Uterus (tissue), 4 donors: ENCODE measurements around the gene ABTB1. TPM values are rescaled to one million over a fixed set of nuclear protein-coding genes. Genes with fewer than 3 reads are reported as not detected.
"Not testable (repeated sequence)": the region's sequence is repeated elsewhere in the genome, so short reads cannot be mapped to it uniquely, and the experiment has no call there.

Experiments used
- DNase-seq, 2 donors: peaks; one replicate each; pipeline ENCODE4 v3.0.0-alpha.2; 2019 to 2020
- H3K27ac ChIP-seq, 2 donors: fragments of 200-600 bp; sonication (generic); 1 replicate in 1 of 2; 2 replicates in 1 of 2; pipeline ENCODE4 v1.5.1; 2016 to 2018
- H3K27me3 ChIP-seq, 2 donors: fragments of 200-600 bp; sonication (generic); one replicate each; pipeline ENCODE4 v1.5.1; 2018 to 2019; ENCODE audit warnings: control low read depth in 1 of 2
- H3K36me3 ChIP-seq, 2 donors: fragments of 200-600 bp; sonication (generic); one replicate each; pipeline ENCODE4 v1.5.1; 2019; ENCODE audit warnings: control low read depth in 1 of 2
- H3K4me1 ChIP-seq, 2 donors: fragments of 200-600 bp; sonication (generic); one replicate each; pipeline ENCODE4 v1.5.1; 2018 to 2019; ENCODE audit warnings: control low read depth in 1 of 2
- H3K4me3 ChIP-seq, 2 donors: fragments of 200-600 bp; sonication (generic); 1 replicate in 1 of 2; 2 replicates in 1 of 2; pipeline ENCODE4 v1.5.1; 2018 to 2019; ENCODE audit warnings: mild to moderate bottlenecking in 1 of 2
- H3K9me3 ChIP-seq, 2 donors: fragments of 200-600 bp; sonication (generic); one replicate each; pipeline ENCODE4 v1.5.1; 2019; ENCODE audit warnings: control low read depth in 1 of 2
- POLR2A ChIP-seq, 2 donors: fragments of 450-650 bp; IDR thresholded peaks; one replicate each; pipeline ENCODE4 v1.6.1; 2016; ENCODE audit warnings: antibody characterized with exemption in 2 of 2, mild to moderate bottlenecking in 1 of 2, moderate library complexity in 1 of 2
- intact Hi-C: fragments of 100-400 bp; cut with DNase I; formaldehyde crosslinking; loops from one replicate; pipeline ENCODE4 v1.15.1; 2023; ENCODE audit warnings: low total_unique reads
- total RNA-seq, 4 donors: library from RNA; depleted of rRNA in 3 of 4; stranded (reverse); fragments of >200 nt in 3 of 4; gene quantifications; one replicate each; pipeline versions ENCODE4 v1.1.0 to v1.2.4, GENCODE V29; 2014 to 2023
- TF ChIP-seq, protein P1 (sequence below), 4 experiments: fragments of 200-600 bp in 2 of 4; fragments of 450-650 bp in 2 of 4; sonication (generic) in 2 of 4; IDR thresholded peaks; one replicate each; pipeline ENCODE4 v1.5.1; 2016 to 2019; ENCODE audit warnings: antibody characterized with exemption in 4 of 4, mild to moderate bottlenecking in 2 of 4, moderate library complexity in 1 of 4
- donor health status: DM: yes; HTN: yes; CAD: no.

Gene ABTB1
- total RNA-seq, 4 donors from 2014 or later: 14.4 to 42.8 (median 28.8) TPM

DNA sequence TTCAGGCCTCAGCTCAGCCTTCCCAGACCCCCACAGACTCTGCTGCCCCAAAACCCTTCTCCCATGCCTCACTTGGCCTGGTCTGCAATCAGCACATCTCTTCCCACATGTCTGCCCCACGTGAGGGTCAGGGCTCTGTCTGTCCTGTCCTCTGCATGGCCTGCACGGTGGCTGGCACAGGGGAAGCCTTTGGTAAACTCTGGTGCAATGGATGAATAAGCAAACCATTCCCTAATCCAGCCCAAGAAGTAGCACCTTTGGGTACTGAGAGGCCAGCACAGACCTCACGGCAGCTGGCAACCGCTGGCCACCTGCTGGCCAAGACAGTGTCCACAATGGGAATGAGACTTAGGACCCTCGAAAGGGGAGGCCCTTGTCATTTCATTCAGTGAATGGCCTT lies 27.7 kb downstream of the ABTB1 start:
- DNase-seq: no peak
- H3K4me3 ChIP-seq: no peak overlapping the region
- intact Hi-C loops: no loop called here
- peaks cover 0 to 10% of the 10 kb centered on the region in 2 donors for H3K4me1 ChIP-seq
- no peaks in the 10 kb centered on the region for H3K36me3 ChIP-seq
- peak overlapping the region in 1 of 2 donors; percentile 6 for H3K27ac ChIP-seq
- TF ChIP-seq, protein P1, sequence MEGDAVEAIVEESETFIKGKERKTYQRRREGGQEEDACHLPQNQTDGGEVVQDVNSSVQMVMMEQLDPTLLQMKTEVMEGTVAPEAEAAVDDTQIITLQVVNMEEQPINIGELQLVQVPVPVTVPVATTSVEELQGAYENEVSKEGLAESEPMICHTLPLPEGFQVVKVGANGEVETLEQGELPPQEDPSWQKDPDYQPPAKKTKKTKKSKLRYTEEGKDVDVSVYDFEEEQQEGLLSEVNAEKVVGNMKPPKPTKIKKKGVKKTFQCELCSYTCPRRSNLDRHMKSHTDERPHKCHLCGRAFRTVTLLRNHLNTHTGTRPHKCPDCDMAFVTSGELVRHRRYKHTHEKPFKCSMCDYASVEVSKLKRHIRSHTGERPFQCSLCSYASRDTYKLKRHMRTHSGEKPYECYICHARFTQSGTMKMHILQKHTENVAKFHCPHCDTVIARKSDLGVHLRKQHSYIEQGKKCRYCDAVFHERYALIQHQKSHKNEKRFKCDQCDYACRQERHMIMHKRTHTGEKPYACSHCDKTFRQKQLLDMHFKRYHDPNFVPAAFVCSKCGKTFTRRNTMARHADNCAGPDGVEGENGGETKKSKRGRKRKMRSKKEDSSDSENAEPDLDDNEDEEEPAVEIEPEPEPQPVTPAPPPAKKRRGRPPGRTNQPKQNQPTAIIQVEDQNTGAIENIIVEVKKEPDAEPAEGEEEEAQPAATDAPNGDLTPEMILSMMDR (IDR thresholded peaks at IDR 0.05): no peak
- no peak for TF ChIP-seq POLR2A (IDR thresholded peaks at IDR 0.05)
- no peaks in the 10 kb centered on the region for H3K9me3 ChIP-seq
- no peaks in the 10 kb centered on the region for H3K27me3 ChIP-seq

DNA sequence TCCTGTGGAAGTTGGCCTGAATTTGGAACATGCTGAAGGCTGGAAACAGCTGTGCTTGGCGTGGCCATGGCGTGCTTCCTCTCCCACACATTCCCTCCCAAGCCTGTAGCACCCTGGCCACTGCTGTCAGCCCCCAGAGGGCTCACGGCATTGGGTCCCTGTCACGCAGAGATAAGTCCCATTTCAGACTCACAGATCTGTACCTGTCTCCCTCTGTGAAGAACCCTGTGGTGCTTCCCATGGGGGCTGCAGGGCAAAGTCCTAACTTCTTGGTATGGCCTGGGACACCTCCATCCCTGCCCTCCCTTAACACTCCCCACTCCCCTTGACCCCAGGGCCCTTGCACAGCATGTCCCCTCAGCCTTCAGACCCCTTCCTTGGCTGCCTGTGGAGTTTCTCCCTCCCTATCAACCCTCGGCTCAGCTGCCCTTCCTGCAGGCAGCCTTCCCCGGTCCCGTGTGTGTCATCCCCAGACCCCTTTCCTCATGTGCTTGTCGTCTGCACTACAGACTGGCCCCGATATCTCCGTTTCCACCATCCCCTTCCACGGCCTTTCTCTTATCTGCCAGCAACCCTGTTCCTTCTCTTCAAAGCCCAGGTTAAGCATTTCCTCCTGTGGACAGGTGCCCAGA lies 28.6 kb downstream of the ABTB1 start:
- no peaks in the 10 kb centered on the region for H3K27me3 ChIP-seq
- TF ChIP-seq, protein P1 (IDR thresholded peaks at IDR 0.05): no peak
- no peak for TF ChIP-seq POLR2A (IDR thresholded peaks at IDR 0.05)
- H3K4me1 ChIP-seq: peaks cover 0 to 10% of the 10 kb centered on the region in 2 donors
- intact Hi-C loops: no loop called here
- peak overlapping the region in 1 of 2 donors; percentile 39 for H3K27ac ChIP-seq
- H3K9me3 ChIP-seq: no peaks in the 10 kb centered on the region
- H3K36me3 ChIP-seq: no peaks in the 10 kb centered on the region
- DNase-seq: no peak
- H3K4me3 ChIP-seq: no peak overlapping the region

DNA sequence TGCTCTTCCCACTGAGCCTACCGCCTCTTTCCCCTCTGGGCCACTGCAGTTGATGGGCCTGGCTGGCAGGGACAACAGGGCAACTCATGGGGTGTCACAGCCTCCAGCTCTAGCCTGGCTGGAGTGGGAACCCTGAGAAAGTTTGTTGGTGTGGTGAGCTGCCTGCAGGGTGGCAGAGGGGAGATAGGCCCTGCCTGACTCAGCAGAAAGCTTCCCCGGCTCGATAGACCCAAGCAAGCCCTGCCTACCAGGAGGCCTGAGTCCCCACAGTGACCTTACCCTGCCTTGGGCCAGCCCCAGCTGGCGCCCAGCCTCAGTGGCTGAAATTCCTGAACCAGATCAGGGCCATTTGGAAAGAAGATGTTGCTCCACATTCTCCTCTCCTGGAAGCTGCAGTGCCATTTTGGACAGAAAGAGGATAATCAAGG lies 29.4 kb downstream of the ABTB1 start:
- Histone ChIP-seq H3K27ac (no peak overlapping the region), H3K4me3 (no peak overlapping the region), H3K27me3 (no peaks in the 10 kb centered on the region), H3K4me1 (peaks cover 0 to 6% of the 10 kb centered on the region in 2 donors), H3K9me3 (no peaks in the 10 kb centered on the region), H3K36me3 (no peaks in the 10 kb centered on the region)
- peak in 1 of 2 donors; percentile 19 for DNase-seq
- intact Hi-C loops: no loop called here
- TF ChIP-seq, protein P1 (IDR thresholded peaks at IDR 0.05): no peak
- TF ChIP-seq POLR2A (IDR thresholded peaks at IDR 0.05): no peak

DNA sequence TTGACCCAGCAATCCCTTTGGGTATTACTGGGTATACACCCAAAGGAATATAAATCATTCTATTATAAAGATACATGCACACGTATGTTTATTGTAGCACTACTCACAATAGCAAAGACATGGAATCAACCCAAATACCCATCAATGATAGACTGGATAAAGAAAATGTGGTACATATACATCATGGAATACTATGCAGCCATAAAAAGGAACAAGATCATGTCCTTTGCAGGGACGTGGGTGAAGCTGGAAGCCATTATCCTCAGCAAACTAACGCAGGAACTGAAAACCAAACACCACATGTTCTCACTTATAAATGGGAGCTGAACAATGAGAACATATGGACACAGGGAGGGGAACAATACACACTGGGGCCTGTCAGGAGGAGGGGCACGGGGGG lies 32.1 kb downstream of the ABTB1 start:
- H3K36me3 ChIP-seq, DNase-seq, H3K27me3 ChIP-seq, H3K27ac ChIP-seq, H3K4me3 ChIP-seq, H3K9me3 ChIP-seq, intact Hi-C loops, H3K4me1 ChIP-seq: not testable (repeated sequence)

DNA sequence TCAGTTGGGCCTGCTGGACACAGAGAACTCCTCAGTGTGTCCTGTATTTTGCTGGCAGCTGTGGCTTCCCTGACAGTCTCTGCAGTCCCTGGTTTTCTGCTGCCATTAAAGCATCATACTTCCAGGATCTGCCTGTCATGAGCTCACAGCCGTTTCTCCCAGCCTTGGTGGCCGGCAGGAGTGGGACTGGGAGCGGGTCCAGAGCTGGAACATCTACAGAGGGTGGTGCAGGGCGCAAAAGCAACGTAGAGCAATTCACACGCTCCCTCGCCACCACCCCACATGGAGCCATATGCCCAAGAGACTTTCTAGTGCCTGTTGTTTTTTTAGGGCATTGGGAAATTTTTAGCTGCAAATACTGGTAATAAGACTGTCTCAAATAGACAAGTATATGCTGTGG lies 33.6 kb downstream of the ABTB1 start:
- Histone ChIP-seq H3K27me3 (no peaks in the 10 kb centered on the region), H3K4me3 (no peak overlapping the region), H3K27ac (peak overlapping the region; percentile 10 to 44), H3K36me3 (no peaks in the 10 kb centered on the region), H3K4me1 (no peaks in the 10 kb centered on the region), H3K9me3 (no peaks in the 10 kb centered on the region)
- intact Hi-C loops: no loop called here
- no peak for DNase-seq
- TF ChIP-seq POLR2A (IDR thresholded peaks at IDR 0.05): no peak
- TF ChIP-seq, protein P1 (IDR thresholded peaks at IDR 0.05): no peak
